Astrocyte (in vitro differentiated cells and primary cell): Measurements from ENCODE around the gene PADI3.

ENCODE experiments used
- CTCF ChIP-seq: IDR thresholded peaks from 2 replicates; pipeline ENCODE4 v1.5.1; 2011; ENCODE audit warnings: low read depth, mild to moderate bottlenecking, inconsistent platforms, low read length, moderate library complexity; ENCODE audit not compliant: insufficient read depth
- EZH2 ChIP-seq: IDR thresholded peaks from 2 replicates; pipeline ENCODE4 v1.6.1; 2012; ENCODE audit warnings: mild to moderate bottlenecking, low read length, inconsistent platforms; ENCODE audit not compliant: insufficient read depth

- TF ChIP-seq CTCF (no peak), EZH2 (no peak)
Measured at GRCh38 chr1:17306407-17306806, 57.5 kb downstream of the PADI3 start.
